Neural progenitor cell (in vitro differentiated cells): ENCODE data around the gene EIF4A3.

Experiments used
- EZH2 ChIP-seq: fragments of 200-600 bp; sonication (generic); IDR thresholded peaks from 2 replicates; pipeline ENCODE4 v1.6.1; 2017; ENCODE audit warnings: antibody characterized with exemption, mild to moderate bottlenecking, moderate library complexity
- EZH2phosphoT487 ChIP-seq: fragments of 200-600 bp; sonication (generic); IDR thresholded peaks from 2 replicates; pipeline ENCODE4 v1.6.1; 2017; ENCODE audit warnings: antibody characterized with exemption
- TF ChIP-seq, protein P1 (sequence below): fragments of 200-600 bp; sonication (generic); IDR thresholded peaks from 2 replicates; pipeline ENCODE4 v1.5.1; 2017; ENCODE audit warnings: antibody characterized with exemption, mild to moderate bottlenecking

GRCh38 chr17:80115159-80115558 is 31.8 kb downstream of the EIF4A3 start:
- TF ChIP-seq, protein P1, sequence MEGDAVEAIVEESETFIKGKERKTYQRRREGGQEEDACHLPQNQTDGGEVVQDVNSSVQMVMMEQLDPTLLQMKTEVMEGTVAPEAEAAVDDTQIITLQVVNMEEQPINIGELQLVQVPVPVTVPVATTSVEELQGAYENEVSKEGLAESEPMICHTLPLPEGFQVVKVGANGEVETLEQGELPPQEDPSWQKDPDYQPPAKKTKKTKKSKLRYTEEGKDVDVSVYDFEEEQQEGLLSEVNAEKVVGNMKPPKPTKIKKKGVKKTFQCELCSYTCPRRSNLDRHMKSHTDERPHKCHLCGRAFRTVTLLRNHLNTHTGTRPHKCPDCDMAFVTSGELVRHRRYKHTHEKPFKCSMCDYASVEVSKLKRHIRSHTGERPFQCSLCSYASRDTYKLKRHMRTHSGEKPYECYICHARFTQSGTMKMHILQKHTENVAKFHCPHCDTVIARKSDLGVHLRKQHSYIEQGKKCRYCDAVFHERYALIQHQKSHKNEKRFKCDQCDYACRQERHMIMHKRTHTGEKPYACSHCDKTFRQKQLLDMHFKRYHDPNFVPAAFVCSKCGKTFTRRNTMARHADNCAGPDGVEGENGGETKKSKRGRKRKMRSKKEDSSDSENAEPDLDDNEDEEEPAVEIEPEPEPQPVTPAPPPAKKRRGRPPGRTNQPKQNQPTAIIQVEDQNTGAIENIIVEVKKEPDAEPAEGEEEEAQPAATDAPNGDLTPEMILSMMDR, result no peak
- TF ChIP-seq EZH2 (no peak), EZH2phosphoT487 (no peak)
